Measurements from ENCODE around the gene CCDC28B.
A peak's percentile ranks its signal among the peaks of the same experiment; 100 is the strongest.

- peak; percentile 46; the same call in 1 of the 2 replicates for TF ChIP-seq POLR2A (IDR thresholded peaks at IDR 0.05; ENCODE audit: low read depth, low read length)
- 0 out of 2 replicates have a peak, but pooled peaks have one; percentile 20 for TF ChIP-seq POLR2AphosphoS5 (IDR thresholded peaks at IDR 0.05; ENCODE audit: low read depth, low read length)
- no peak for TF ChIP-seq TAF1 (IDR thresholded peaks at IDR 0.05; ENCODE audit: low read depth, low read length)
Observed at GRCh38 chr1:32249831-32250525, 49.6 kb downstream of the CCDC28B start.
